OCI-LY1 (cell line): Measurements from ENCODE around the gene FAM98A.

Experiments used
- H2AFZ ChIP-seq: fragments of 200-600 bp; sonication (generic), shearing (Covaris generic); 2 replicates; pipeline ENCODE4 v1.6.0; 2014; ENCODE audit warnings: antibody characterized with exemption, mild to moderate bottlenecking, low read length
- H3F3A ChIP-seq: fragments of 200-600 bp; sonication (generic), shearing (Covaris generic); 2 replicates; pipeline ENCODE4 v1.6.0; 2014; ENCODE audit warnings: mild to moderate bottlenecking, antibody characterized with exemption, low read length, moderate library complexity; ENCODE audit not compliant: insufficient read depth
- H3K27ac ChIP-seq: fragments of 200-600 bp; sonication (generic); 2 replicates; pipeline ENCODE4 v1.5.1; 2014; ENCODE audit warnings: low read length, mixed run types, mild to moderate bottlenecking, low read depth; ENCODE audit not compliant: poor library complexity, severe bottlenecking
- H3K27me3 ChIP-seq: fragments of 200-600 bp; sonication (generic); 2 replicates; pipeline ENCODE4 v1.6.0; 2014; ENCODE audit warnings: antibody characterized with exemption, mild to moderate bottlenecking, low read length, moderate library complexity; ENCODE audit not compliant: insufficient read depth
- H3K36me3 ChIP-seq: fragments of 200-600 bp; sonication (generic); 2 replicates; pipeline ENCODE4 v1.6.1; 2014; ENCODE audit warnings: mild to moderate bottlenecking, antibody characterized with exemption, low read length, moderate library complexity, mixed read lengths; ENCODE audit not compliant: insufficient read depth
- H3K4me1 ChIP-seq: fragments of 200-600 bp; sonication (generic); 2 replicates; pipeline ENCODE4 v1.5.1; 2014; ENCODE audit warnings: mild to moderate bottlenecking, low read length, moderate library complexity; ENCODE audit not compliant: insufficient read depth, severe bottlenecking
- H3K4me2 ChIP-seq: fragments of 200-600 bp; sonication (generic), shearing (Covaris generic); 2 replicates; pipeline ENCODE4 v1.6.1; 2014; ENCODE audit warnings: low read length
- H3K4me3 ChIP-seq: fragments of 200-600 bp; sonication (generic); 2 replicates; pipeline ENCODE4 v1.5.1; 2014; ENCODE audit warnings: low read length, low read depth, mild to moderate bottlenecking, mixed read lengths; ENCODE audit not compliant: poor library complexity, severe bottlenecking
- H3K79me2 ChIP-seq: fragments of 200-600 bp; shearing (Covaris generic); 2 replicates; pipeline ENCODE4 v1.6.1; 2016; ENCODE audit warnings: mixed run types, low read length, mixed read lengths; ENCODE audit not compliant: insufficient read depth
- H3K9ac ChIP-seq: fragments of 200-600 bp; sonication (generic), shearing (Covaris generic); 2 replicates; pipeline ENCODE4 v1.6.1; 2014; ENCODE audit warnings: mild to moderate bottlenecking, low read length, mixed read lengths
- H3K9me2 ChIP-seq: fragments of 200-600 bp; sonication (generic), shearing (Covaris generic); 2 replicates; pipeline ENCODE4 v1.6.1; 2014; ENCODE audit warnings: low read depth, mild to moderate bottlenecking, low read length, mixed read lengths
- H3K9me3 ChIP-seq: fragments of 200-600 bp; shearing (Covaris generic); 2 replicates; pipeline ENCODE4 v1.6.1; 2014; ENCODE audit warnings: low read length, mixed read lengths
- H4K20me1 ChIP-seq: fragments of 200-600 bp; sonication (generic), shearing (Covaris generic); 2 replicates; pipeline ENCODE4 v1.6.0; 2016; ENCODE audit warnings: mild to moderate bottlenecking, low read length; ENCODE audit not compliant: insufficient read depth
- CTCF ChIP-seq: fragments of 200-600 bp; sonication (generic), shearing (Covaris generic); IDR thresholded peaks from 2 replicates; pipeline ENCODE4 v1.5.1; 2017; ENCODE audit warnings: mild to moderate bottlenecking, antibody characterized with exemption, low read length, moderate library complexity, mixed read lengths
- EZH2 ChIP-seq: fragments of 200-600 bp; sonication (generic), shearing (Covaris generic); IDR thresholded peaks from 2 replicates; pipeline ENCODE4 v1.8.0; 2017; ENCODE audit warnings: borderline replicate concordance, mixed run types, mild to moderate bottlenecking, antibody characterized with exemption, low read length, moderate library complexity, mixed read lengths

Gene FAM98A

GRCh38 chr2:33632831-33633230 is 33.7 kb upstream of the FAM98A start:
- no peak overlapping the region for H3K4me2 ChIP-seq
- no peaks in the 10 kb centered on the region for H3K4me1 ChIP-seq
- no peaks in the 10 kb centered on the region for H4K20me1 ChIP-seq
- no peaks in the 10 kb centered on the region for H3K9me3 ChIP-seq
- no peaks in the 10 kb centered on the region for H3K9me2 ChIP-seq
- H3K27ac ChIP-seq, result no peak overlapping the region
- no peak overlapping the region for H2AFZ ChIP-seq
- no peaks in the 10 kb centered on the region for H3K36me3 ChIP-seq
- no peak for TF ChIP-seq EZH2
- no peak for TF ChIP-seq CTCF
- H3K4me3 ChIP-seq, result no peak overlapping the region
- H3K79me2 ChIP-seq, result no peaks in the 10 kb centered on the region
- H3K27me3 ChIP-seq, result no peaks in the 10 kb centered on the region
- H3F3A ChIP-seq, result no peaks in the 10 kb centered on the region
- H3K9ac ChIP-seq, result no peak overlapping the region

- no peaks in the 10 kb centered on the region for H4K20me1 ChIP-seq
- no peak overlapping the region for H3K4me2 ChIP-seq
- TF ChIP-seq CTCF (no peak), EZH2 (no peak)
- no peaks in the 10 kb centered on the region for H3K9me3 ChIP-seq
- H3K9ac ChIP-seq, result no peak overlapping the region
- no peaks in the 10 kb centered on the region for H3K27me3 ChIP-seq
- H3F3A ChIP-seq, result no peaks in the 10 kb centered on the region
- H2AFZ ChIP-seq, result no peak overlapping the region
- H3K4me1 ChIP-seq, result no peaks in the 10 kb centered on the region
- H3K4me3 ChIP-seq, result no peak overlapping the region
- no peaks in the 10 kb centered on the region for H3K36me3 ChIP-seq
- H3K27ac ChIP-seq, result no peak overlapping the region
- H3K79me2 ChIP-seq, result no peaks in the 10 kb centered on the region
- H3K9me2 ChIP-seq, result no peaks in the 10 kb centered on the region
These were observed 29.1 kb upstream of the FAM98A start for GRCh38 chr2:33628031-33628827.

GRCh38 chr2:33619028-33619427 is 19.9 kb upstream of the FAM98A start:
- no peaks in the 10 kb centered on the region for H3K27me3 ChIP-seq
- H3K4me3 ChIP-seq, result no peak overlapping the region
- no peak overlapping the region for H2AFZ ChIP-seq
- H3K9me3 ChIP-seq, result peaks cover 17% of the 10 kb centered on the region
- H3K79me2 ChIP-seq, result no peaks in the 10 kb centered on the region
- no peak for TF ChIP-seq EZH2
- TF ChIP-seq CTCF, result no peak
- no peaks in the 10 kb centered on the region for H3K36me3 ChIP-seq
- H3F3A ChIP-seq, result no peaks in the 10 kb centered on the region
- no peaks in the 10 kb centered on the region for H4K20me1 ChIP-seq
- no peaks in the 10 kb centered on the region for H3K4me1 ChIP-seq
- no peak overlapping the region for H3K27ac ChIP-seq
- no peak overlapping the region for H3K9ac ChIP-seq
- H3K9me2 ChIP-seq, result no peaks in the 10 kb centered on the region
- no peak overlapping the region for H3K4me2 ChIP-seq
